ENCODE measurements around the gene FAM199X.

The FAM199X gene

DNA sequence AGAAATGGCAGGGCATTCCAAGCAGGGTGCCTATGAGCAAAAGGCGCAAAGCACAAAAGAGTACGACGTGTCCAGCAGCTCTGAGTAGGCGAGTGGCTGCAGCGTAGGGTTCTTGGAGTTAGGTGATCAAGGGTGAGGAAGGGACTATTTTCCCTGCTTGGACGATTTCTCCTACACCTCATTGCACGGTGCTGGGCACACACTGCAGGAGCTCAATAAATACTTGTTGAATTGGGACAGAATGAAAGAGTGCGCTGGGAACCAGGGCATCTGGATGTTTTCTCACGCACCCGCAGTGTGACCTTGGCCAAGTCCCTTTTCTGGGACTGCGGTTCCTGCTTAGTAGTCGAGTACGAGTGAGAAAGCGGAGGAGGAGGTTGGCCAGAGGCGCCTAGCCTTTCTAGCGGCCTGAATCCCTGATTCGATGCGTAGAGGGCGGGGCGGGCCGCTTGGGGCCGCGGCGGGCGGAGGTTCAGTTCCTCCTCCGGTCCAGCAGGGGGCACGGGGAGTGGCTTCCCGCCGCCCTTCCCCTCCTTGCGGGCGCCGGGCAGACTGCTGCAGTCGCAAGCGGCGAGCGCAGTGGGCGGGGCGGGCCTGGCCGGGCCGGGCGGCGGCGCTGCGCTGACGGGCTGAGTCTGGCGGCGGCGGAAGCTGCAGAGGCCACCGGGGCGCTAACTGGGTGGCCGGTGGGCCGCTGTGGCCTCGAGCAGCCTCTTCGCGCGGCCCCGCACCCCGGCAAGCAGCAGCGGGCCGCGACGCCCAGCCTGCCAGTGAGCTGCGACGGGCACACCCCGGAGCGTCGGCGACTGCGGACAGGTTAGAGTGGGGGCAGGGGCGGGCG lies at the start of gene FAM199X:
TSS of gene FAM199X (plus strand) at position 560 of the 841 bp plus-strand sequence. CDS start 333 bp downstream, outside the sequence.
- DNase-seq: peak; percentile 87

DNA sequence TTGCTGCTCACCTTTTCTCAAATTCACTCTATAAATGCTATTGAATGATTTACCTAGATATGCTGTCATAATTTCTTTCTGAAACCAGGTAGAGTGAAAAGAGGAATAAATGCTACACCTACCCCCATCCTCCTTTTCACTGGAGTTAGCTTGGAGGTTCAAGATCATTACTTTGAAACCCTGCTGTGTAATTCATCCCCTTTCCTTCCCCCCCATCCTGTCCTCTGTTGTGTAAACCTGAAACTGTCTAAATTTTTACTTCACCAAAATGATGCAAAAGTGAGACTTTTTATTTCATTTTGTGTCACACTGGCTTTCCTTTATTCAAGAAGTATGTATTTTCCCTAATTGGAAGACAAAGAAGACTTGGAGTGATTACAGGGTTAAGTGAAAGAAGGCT lies 48.5 kb upstream of the FAM199X start:
- no peak for DNase-seq

DNA sequence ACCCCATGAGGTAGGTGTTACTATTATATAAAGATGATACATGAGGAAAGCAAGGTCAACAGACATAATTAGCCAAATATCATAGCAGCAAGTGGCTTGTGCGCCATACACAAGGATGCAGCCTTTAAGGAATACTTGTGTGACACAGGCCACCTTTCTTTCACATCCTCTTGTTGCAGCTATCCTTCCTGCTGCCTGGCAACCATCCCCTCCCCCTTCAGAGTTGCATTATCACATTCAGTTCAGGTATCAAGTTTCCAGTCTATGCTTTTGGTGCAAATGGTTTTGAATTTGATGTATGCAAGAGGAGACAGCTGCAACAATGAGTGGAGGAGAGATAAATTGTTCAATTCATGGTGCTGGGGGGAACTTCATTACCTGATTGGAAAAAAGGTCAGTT lies 47.5 kb upstream of the FAM199X start:
- DNase-seq: no peak

DNA sequence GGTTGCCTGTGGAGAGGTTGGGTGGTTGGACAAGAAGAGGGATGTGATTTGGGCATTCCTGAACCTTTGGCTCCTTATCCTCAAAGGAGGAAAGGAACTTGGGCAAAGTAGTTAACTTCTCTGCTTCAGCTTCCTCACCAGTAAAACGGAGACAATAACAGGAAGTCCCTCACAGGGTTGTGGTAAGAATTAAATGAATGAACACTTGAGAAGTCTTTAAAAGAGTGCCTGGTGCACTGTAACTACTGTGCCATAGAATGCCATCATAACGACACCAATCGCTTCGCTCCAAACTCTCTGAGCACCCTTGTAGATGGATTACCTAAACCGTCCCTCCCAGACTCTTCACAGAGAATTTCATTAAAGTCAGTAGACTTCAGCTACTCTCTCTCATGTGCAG lies 43.4 kb upstream of the FAM199X start:
- peak; percentile 28 for DNase-seq

DNA sequence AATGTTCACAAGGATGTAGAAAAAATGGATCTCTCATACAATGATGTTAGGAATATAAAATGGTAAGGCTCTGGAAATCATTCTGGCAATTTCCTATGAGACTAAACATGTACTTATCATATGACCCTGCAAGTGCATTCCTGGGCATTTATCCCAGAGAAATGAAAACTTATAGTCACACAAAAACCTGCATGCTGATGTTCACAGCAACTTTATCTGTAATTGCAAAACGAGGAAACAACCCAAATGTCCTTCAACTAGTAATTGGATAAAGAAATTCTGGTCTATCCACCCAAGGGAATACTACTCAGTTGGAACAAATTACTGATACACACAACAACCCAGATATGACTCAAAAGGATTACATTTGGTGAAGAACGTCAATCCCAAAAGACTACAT lies 39.4 kb upstream of the FAM199X start:
- DNase-seq: no peak

DNA sequence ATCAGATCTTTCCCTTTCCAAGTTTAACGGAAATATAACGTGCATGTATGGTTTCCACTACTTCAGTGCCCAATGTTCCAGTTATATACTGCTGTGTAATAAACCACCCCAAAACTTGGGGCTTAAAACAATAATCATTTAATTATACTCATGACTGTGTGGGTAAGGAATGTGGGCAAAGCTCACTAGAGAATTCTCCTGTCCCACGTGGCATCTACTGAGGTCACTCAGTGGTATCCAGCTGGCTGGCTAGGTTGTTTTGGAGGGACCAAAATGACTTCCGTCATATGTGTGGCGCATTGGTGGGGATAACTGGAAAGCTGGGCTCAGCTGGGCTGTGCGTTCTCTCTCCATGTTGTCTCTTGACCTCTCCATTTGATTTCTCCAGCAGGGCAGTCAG lies 35.4 kb upstream of the FAM199X start:
- DNase-seq: no peak

DNA sequence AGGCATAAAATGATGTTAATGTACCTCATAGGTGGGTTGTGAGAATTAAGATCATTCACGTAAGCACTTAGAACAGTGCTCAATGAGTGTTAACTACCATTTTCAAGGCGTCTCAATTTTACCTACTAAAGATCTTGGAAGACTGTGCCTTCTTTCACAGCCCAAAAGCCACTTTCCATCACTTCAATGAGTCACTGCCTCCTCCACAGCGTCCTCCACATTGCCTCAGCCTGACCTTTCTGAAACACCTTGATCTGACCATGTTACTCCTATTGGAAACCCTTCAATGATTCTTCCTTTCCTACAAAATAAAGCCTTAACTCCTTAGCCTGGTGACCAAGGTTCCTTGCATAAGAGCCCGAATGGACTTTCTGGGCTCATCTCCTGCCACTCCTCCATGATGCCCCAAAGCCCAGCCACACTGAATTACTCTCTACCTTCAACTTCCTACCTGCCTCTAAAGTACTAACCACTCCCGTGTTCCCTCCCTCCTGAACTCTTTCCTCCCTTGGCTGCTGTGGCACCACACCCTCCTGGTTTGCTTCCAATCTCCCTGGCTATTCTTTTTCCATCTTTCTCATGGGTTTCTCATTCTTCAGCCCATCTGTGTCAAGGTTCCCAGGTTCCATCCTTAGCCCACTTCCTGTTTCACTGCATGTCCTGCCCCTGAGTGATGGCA lies 31.5 kb upstream of the FAM199X start:
- DNase-seq: no peak

DNA sequence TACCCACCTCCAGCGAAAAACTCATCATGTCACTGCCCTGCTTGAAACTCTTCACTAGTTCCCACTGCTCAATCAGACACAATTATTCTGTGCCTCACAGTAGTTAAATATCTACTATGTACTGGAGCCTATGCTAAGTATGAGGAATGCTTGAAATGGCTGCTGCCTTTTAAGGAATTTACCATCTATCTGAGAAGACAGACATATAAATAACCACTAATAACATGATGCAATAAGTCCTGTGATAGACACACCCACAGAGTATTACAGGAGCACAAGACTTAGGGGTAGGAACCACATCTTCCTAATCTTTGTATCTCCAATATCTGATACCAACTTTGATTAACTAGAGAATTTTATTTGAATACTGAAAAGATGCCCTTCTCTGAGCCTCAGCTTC lies 30.6 kb upstream of the FAM199X start:
- DNase-seq: no peak

DNA sequence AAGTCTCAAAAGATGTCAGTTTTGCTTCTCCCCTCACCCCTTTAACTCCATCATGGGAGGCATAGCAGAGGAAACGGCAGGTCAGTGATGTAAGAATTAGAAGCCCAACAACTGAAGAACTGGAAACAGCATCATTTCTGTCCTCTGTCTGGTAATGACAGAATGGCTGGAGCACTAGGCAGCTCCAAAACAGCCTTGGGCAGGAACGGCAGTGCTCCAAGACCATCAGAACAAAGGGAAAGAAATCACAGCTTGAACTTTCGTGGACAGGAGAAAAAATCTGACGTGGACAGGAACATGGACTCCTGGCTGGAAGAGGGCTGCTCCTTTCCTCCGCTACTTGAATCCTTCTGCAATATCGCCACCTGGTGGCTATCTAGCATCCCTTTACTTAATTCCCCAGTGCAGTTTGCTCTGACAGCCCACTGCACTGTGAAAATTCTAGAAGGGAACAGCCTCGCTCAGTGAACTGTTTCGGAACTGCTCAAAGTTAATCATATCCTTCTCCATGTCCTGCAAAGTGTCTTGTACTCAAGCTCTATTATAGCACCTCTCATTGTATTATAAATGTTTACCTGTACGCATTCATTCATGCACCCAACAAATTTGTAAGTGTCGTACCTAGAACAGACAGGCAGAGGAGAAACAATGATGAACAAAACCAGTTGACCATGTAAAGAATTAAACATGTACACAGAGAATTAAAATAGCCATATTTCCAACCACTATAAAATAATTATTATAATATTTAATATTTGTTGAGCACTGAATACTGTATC lies 29.8 kb upstream of the FAM199X start:
- peak; percentile 70 for DNase-seq

DNA sequence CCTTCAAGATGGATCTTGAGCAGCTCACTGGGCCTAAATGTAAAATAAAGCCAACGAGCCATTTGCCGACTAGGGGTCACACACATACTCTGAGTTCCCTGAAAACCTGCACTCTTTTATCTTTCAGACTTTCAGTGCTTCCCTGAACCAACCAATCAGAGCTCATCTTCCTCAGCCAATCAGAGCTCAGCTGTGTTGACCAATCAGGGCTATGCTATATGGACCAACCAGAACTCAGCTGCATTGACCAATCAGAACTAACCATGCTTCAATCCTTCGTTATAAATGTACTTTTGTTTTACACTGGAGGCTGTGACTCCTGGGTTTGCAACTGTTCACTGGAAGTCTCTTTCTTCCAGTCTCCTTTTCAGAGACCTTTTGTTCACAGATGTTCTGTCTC lies 28.8 kb upstream of the FAM199X start:
- peak; percentile 38 for DNase-seq

DNA sequence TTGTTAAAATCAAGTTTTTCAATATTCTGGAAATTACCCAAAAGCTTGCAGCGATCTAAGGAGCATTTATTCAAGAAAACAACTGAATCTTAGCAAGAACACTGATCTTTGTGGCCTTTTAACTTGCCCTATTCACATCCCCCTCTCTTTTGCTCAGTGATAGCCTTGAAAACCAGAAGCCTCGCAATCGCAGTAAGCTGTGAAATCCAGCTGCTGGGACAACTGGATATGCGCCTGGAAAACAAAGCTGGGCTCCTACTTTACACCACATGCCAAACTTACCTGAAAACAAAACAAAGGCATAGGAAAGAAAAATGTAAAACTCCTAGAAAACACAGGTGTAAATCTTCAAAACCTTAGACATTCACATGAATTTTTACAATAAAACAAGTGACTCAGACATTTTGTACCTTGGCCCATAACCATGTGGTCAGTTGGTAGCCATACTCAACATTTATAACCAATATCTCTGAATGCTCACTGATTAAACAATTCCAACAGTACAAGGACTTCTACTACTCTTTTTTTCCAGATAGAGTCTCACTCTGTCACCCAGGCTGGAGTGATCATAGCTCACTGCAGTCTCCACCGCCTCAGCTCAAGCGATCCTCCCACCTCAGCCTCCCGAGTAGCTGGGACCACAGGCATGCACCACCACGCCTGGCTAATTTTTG lies 25.0 kb upstream of the FAM199X start:
- no peak for DNase-seq

DNA sequence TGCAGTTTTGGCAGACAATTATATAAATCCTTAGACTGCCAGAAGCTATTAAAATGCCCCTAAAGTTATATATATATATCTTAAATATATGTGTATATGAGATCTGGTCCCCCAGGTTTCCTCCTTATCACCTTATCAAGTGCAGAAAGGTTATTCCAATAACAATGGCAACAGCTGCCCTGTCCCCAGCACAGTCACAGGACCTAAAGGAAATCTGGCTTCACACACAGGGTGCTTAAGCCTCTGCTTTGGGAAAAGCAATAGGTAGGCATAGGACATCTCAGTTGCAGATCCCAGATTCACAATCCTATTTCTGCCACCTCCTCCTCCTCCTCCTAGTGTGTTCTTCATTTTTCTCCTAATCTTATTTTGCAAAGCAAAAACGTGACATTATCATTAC lies 15.2 kb upstream of the FAM199X start:
- no peak for DNase-seq

DNA sequence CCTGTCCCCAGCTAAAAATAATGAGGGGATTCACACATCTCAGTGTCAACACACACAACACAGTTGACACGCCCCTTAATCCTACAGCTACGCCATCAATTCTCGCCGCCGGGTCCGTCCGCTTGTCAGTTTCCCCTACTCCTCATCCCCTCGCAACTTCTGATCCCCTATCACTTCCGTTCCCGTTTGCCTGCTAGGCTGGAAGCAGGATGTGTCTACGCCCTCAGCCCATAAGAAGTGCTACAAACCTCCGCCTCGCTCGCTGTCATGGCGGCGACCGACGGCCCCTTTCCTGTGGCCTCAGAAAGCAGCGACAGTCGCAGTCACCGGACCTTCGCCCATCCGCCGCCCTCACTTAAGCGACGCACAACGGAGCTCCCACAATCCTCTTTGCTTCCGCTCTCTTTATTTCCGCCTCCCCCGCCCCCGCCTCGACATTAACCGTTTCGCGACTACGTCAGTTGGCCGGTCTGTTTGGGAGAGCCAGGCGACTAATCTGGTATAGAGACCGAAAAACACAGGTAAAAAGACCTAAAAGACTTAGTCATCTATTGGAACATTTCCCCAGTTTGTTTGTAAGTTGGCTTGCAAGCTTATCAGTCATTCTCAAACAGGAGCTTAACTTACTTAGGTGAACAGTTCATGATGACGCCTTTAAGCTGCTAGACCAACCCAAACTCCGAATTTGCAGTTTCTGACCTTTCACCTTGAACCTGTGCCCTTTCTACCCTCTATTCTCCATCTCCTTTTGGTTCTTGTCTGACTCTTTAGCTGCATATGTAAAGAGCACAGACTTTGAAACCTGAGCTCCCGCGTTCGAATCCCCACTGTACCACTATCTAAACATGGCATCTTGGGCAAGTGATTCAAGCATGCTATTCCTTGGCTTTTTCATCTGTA lies 9.4 kb upstream of the FAM199X start, which contains the start of gene SLC25A53:
TSS of gene SLC25A53 (minus strand) at position 380 of the 900 bp plus-strand sequence. CDS start 51,752 bp downstream, outside the sequence.
- DNase-seq: peak; percentile 88

DNA sequence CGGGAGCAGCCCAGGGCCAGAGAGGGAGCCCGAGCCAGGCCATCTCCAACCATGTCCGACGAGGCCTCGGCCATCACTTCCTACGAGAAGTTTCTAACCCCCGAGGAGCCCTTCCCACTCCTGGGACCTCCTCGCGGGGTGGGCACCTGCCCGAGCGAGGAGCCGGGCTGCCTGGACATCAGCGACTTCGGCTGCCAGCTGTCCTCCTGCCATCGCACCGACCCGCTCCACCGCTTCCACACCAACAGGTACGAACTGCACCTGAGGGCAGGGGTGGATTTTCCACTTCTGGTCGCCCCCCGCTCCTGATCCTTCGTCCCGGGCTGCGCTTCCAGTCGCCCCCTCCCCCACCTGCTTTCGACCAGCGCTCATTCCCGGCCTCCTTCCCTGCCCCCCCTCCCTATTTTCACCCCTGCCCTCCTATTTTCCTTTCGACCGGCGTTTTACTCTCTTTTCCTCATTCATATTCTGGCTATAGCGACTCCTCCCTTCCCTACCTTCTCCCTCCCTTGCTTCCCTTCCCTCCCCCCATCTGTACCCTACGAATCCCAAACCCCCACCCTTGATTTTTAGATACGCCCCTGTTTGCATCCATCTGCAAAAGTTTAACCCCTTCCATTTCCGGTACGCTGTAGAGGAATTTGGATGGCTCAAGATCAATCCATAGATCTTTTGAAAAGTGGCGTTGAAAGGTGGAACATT lies 633 bp downstream of the FAM199X start:
- no peak for DNase-seq

DNA sequence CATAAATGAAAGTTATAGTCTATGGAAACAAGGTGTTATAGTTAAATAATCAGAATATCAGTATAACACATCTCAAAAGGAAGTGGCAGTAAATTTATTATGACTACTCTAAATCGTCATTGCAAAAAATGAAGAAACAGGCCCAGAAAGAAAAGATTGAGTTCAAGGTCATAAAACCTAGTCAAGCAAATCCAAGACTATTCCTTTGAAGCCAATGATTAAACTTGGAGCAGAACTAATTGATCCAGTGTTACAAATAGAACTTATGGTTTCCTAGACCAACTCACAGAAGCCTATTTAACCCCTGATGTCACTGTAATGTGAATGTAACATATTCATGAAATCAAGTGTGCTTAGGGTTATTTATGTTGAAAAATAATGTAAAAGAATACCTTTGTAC lies 1.9 kb downstream of the FAM199X start:
- no peak for DNase-seq

DNA sequence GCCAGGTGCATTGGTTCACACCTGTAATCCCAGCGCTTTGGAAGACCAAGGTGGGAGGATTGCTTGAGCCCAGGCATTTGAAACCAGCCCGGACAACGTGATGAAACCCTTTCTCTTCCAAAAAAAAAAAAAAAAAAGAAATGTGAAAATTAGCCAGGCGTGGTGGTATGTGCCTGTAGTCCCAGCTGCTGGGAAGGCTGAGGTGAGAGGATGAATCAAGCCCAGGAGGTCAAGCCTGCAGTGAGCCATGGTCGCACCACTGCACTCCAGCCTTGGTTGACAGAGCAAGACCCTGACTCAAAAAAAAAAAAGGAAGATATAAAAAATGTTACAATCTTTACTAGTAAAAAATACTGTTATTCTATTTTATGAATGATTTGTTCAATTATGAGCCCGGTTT lies 5.9 kb downstream of the FAM199X start:
- DNase-seq: no peak

DNA sequence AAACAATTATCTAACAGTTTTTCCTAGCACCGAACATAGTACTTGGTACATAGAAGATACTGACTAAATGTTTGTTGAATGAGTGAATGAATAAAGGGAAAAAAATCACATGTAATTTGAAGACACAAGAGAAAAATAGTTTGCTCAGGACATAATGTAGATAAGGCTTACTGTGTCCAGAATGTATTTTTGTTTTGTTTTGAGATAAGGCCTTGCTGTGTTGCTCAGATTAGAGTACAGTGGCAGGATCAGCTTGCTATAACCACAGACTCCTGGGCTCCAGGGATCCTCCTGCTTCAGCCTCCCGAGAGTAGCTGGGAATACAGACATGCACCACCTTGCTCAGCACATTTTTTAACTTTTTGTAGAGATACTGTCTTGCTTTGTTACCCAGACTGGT lies 6.5 kb downstream of the FAM199X start:
- DNase-seq: no peak

DNA sequence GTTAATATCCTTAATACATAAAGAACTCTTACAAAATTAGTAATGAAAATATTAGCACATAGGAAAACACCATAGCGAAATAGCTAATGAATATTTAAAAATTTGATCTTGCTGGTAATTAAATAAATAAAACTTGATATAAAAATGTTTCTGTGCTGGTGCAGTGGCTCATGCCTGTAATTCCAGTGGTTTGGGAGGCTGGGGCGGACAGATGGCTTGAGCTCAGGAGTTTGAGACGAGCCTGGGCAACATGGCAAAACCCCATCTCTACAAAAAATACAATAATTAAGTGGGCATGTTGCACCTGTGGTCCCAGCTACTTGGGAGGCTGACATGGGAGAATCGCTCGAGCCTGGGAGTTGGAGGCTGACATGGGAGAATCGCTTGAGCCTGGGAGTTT lies 7.6 kb downstream of the FAM199X start:
- no peak for DNase-seq

DNA sequence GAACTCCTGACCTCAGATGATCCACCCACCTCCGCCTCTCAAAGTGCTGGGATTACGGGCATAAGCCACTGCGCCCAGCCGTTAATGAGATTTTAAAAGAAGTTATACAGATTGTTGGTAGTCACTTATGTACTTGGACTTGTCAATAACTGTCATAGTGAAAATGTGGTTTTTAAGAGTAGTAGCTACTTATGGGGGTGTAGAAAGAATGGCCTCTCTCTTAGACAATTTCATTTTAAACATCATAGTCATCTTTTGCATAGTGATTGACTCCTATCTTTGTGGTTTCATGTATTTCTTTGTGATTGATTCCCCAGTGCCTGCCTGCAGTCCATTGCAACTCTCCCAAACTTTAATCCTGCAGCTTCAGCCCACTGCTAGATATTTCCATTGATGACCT lies 17.4 kb downstream of the FAM199X start:
- no peak for DNase-seq

DNA sequence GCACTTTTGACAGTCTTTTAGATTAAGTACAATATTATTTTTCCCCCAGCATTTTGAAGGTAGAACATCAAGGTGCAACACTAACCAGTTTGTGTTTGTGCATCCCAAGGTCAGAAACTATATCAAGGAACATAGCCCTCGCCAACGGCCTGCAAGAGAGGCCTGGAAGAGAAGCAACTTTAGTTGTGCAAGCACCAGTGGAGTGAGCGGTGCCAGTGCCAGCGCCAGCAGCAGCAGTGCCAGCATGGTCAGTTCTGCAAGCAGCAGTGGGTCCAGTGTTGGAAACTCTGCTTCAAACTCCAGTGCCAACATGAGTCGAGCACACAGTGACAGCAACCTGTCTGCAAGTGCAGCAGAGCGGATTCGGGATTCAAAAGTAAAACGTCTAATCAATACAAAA lies 21.7 kb downstream of the FAM199X start:
- no peak for DNase-seq

DNA sequence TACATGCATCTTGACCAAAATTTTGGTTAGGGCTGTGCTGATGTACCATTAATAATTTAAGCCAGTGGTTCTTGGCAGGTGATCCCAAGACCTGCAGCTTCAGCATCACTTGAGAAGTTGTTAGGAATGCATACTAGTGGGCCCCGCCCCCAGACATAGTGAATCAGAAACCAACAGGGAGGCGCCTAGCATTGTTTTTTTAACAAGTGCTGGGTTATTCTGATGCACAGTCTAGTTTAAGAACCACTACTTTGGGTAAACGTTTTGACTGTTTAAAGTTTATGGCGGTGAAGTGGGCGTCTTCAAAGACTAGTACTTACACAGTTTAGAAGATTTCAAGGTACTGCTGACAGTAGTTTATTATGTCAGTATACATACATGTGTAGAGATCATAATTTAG lies 23.6 kb downstream of the FAM199X start:
- no peak for DNase-seq

All from CD4-positive, alpha-beta T cell treated with Interleukin-17A for 1 hour (primary cell).